ENCODE measurements around the gene ZNF804B.

ZNF804B gene

GRCh38 chr7:89265631-89266030 is 506.1 kb downstream of the ZNF804B start:
- no peak for DNase-seq (ENCODE audit: low spot score)

- no peak for DNase-seq (ENCODE audit: low spot score)
These were observed 523.8 kb downstream of the ZNF804B start for GRCh38 chr7:89283302-89283701.

GRCh38 chr7:89308535-89308934 is 549.0 kb downstream of the ZNF804B start:
- no peak for DNase-seq (ENCODE audit: low spot score)

GRCh38 chr7:89311886-89312285 is 552.4 kb downstream of the ZNF804B start:
- DNase-seq (ENCODE audit: low spot score): no peak

GRCh38 chr7:89312551-89312950 is 553.1 kb downstream of the ZNF804B start:
- no peak for DNase-seq (ENCODE audit: low spot score)

DNA sequence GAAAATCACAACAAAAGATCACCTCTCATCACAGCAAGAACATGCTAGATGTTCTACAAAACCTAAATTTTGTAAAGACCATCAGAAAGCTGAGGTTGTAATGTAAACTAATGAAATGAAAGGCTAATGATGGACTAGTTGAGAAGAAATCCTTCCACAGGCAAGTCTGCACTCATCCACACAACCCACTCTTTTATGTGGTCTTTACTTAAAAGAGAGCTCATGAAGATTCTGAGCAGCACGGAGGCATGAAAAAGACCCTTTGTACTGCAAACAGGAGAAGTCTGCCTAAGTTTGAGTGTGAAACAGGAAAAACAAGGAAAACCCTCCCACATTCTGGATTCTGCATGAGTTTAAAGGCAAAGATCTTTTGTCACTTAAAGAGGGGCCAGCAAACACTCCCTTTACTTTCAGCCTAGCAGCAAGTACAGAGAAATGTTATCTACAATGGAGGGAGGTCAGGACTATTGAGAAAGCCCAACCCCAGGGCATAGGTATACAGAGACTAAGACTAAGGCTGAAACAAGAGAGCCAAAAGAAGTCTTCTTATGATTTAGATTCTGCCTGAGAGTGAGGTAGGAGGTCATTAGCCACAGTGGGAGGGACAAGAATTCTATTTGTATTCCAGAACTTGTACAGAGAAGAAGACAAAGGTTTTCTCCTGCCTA is 557.2 kb downstream of the ZNF804B start:
- DNase-seq (ENCODE audit: low spot score): no peak

- DNase-seq (ENCODE audit: low spot score): no peak
These were observed 572.5 kb downstream of the ZNF804B start for GRCh38 chr7:89332026-89332425.

DNA sequence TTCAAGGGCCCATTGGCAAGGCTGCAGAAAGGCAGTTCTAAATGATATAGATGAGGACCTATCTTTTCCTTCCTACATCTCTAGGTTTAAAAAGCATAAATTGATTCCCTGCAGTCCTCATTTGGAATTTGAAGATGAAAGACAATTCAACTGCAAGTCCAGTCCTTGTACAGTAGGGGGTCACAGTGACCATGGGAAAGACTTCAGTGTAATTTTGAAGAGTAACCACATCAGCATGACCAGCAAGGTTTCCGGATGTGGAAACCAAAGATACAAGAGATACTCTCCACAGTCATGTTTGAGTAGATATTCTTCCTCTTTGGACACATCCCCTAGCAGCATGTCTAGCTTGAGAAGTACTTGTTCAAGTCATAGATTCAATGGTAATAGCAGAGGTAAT is 575.3 kb downstream of the ZNF804B start:
- DNase-seq (ENCODE audit: low spot score): no peak

DNA sequence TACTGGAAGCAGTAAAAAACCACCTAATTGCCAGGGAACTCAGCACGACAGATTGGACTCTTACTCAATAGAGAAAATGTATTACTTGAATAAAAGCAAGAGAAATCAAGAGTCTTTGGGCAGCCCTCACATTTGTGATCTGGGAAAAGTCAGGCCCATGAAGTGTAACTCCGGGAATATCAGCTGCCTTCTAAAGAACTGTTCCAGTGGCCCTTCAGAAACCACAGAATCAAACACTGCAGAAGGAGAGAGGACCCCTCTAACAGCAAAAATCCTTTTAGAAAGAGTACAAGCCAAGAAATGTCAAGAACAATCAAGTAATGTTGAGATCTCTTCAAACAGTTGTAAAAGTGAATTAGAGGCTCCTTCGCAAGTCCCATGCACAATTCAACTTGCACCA is 576.0 kb downstream of the ZNF804B start:
- DNase-seq (ENCODE audit: low spot score): no peak

GRCh38 chr7:89336121-89336520 is 576.6 kb downstream of the ZNF804B start:
- no peak for DNase-seq (ENCODE audit: low spot score)

GRCh38 chr7:89339748-89340147 is 580.2 kb downstream of the ZNF804B start:
- no peak for DNase-seq (ENCODE audit: low spot score)

DNA sequence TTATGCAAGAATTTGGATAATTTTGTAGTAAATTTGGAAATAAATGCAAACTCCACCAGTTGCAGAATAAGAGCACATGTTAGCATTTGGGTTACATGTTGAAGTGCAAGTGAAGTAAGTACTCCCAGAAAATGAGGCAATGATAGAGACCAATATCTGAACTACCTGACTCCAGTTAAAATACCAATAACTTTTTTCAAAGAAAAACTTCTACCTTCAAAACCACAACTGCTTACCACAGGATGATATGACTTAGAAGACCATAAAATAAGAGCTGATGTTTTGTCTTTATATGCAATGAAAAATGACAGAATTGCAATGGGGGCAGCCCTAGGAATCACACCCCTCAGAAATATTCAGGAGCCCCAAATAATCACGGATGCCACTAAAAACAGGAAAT is 597.6 kb downstream of the ZNF804B start:
- DNase-seq (ENCODE audit: low spot score): no peak

DNA sequence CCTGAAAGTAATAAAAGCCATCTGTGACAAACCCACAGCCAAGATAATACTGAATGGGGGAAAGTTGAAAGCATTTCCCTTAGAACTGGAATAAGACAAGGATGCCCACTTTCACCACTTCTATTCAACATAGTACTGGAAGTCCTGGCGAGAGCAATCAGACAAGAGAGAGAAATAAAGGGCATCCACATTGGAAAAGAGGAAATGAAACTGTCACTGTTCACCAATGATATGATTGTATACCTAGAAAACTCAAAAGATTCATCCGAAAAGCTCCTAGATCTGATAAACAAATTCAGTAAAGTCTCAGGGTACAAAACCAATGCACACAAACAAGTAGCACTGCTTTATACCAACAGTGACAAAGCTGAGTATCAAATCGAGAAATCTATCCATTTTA is 617.7 kb downstream of the ZNF804B start:
- no peak for DNase-seq (ENCODE audit: low spot score)

GRCh38 chr7:89385411-89385810 is 625.9 kb downstream of the ZNF804B start:
- DNase-seq (ENCODE audit: low spot score): no peak
